ENCODE data around the gene PHOSPHO1.

DNA sequence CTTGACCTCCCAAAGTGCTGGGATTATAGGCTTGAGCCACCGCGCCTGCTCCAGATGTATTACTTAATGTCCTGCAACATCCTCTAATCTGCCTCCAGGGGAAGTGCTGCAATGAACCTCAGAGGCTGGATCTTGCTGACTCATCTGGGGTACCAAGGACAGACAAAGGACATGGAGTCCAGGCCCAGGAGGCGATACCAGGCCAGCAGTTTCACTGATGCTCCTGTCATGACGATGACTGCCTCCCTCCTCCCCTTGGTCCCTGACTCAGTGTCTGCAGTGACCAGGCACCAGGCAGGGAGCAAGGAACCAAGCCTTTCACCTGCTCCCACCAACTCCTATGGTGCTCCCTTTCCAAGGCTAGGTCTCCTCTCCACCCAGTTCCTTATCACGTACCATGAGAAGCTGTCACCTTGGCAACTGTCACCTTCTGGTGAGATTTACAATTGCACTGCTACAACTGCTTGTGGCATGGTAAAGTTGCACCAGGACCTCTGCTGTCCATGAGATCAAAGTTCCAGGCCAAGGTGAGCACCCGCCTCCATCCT, 21.6 kb upstream of the PHOSPHO1 start:
- TF ChIP-seq, protein P1, sequence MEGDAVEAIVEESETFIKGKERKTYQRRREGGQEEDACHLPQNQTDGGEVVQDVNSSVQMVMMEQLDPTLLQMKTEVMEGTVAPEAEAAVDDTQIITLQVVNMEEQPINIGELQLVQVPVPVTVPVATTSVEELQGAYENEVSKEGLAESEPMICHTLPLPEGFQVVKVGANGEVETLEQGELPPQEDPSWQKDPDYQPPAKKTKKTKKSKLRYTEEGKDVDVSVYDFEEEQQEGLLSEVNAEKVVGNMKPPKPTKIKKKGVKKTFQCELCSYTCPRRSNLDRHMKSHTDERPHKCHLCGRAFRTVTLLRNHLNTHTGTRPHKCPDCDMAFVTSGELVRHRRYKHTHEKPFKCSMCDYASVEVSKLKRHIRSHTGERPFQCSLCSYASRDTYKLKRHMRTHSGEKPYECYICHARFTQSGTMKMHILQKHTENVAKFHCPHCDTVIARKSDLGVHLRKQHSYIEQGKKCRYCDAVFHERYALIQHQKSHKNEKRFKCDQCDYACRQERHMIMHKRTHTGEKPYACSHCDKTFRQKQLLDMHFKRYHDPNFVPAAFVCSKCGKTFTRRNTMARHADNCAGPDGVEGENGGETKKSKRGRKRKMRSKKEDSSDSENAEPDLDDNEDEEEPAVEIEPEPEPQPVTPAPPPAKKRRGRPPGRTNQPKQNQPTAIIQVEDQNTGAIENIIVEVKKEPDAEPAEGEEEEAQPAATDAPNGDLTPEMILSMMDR (IDR thresholded peaks at IDR 0.05): no peak
- no peak for TF ChIP-seq POLR2AphosphoS5 (IDR thresholded peaks at IDR 0.05)

Data from transverse colon (tissue), 4 donors.